ENCODE data around the gene NLE1. TPM values are rescaled to one million over a fixed set of nuclear protein-coding genes. Genes with fewer than 3 reads are reported as not detected.
"Not testable (repeated sequence)": the region's sequence is repeated elsewhere in the genome, so short reads cannot be mapped to it uniquely, and the experiment has no call there.

NLE1 gene
- total and polyA plus RNA-seq, 2 of the 8 experiments (the other 6 are each of a cell fraction or from before 2014, with no cell fraction given), result 50.4 to 51.5 TPM

- H2BK12ac ChIP-seq (ENCODE audit: low read depth, low read length); FAIRE-seq; H2BK120ac ChIP-seq (replicated peaks; ENCODE audit: low read depth, low read length); H3K56ac ChIP-seq (replicated peaks; ENCODE audit: insufficient read length, low read depth, low read length); H2AFZ ChIP-seq (ENCODE audit: low read length); H3K9me3 ChIP-seq (ENCODE audit: insufficient read depth in 2 of 2, low read depth in 1 of 2, low read length in 1 of 2); H4K8ac ChIP-seq (ENCODE audit: extremely low read depth, insufficient read depth, low read length); H4K20me1 ChIP-seq (replicated peaks in 1 of 2; ENCODE audit: control insufficient read depth in 1 of 2, insufficient read depth in 2 of 2, low read length in 2 of 2); H3K18ac ChIP-seq (ENCODE audit: extremely low read depth, low read length); H2BK5ac ChIP-seq (ENCODE audit: low read depth, low read length); H2BK20ac ChIP-seq (ENCODE audit: low read length); H3K4me2 ChIP-seq (ENCODE audit: insufficient read depth in 1 of 2, low read depth in 2 of 2, low read length in 2 of 2); H3K79me1 ChIP-seq (ENCODE audit: low read depth, low read length); H3K4me1 ChIP-seq (replicated peaks in 1 of 4; ENCODE audit: control insufficient read depth in 3 of 4, insufficient read depth in 4 of 4, low read length in 3 of 4); H3K23ac ChIP-seq (ENCODE audit: insufficient read length); H4K91ac ChIP-seq (replicated peaks; ENCODE audit: insufficient read length, low read length); H3K27ac ChIP-seq (ENCODE audit: low read depth, low read length); H3K23me2 ChIP-seq (ENCODE audit: low read depth, low read length); H3K36me3 ChIP-seq (ENCODE audit: control insufficient read depth in 2 of 4, insufficient read depth in 4 of 4, low read length in 3 of 4); H2AK5ac ChIP-seq (ENCODE audit: low read depth, low read length); H3K79me2 ChIP-seq (ENCODE audit: control insufficient read depth in 1 of 2, insufficient read depth in 2 of 2, low read length in 2 of 2); H3K27me3 ChIP-seq (replicated peaks in 1 of 4; ENCODE audit: control insufficient read depth in 3 of 4, extremely low read depth in 1 of 4, insufficient read depth in 3 of 4, low read length in 3 of 4); H4K5ac ChIP-seq (ENCODE audit: insufficient read length, low read depth, low read length); H3K4ac ChIP-seq (replicated peaks; ENCODE audit: insufficient read length, low read depth, low read length); H3K14ac ChIP-seq (ENCODE audit: insufficient read length); H3K9ac ChIP-seq (replicated peaks in 1 of 4; ENCODE audit: extremely low read depth in 1 of 4, low read depth in 3 of 4, low read length in 3 of 4); DNase-seq (ENCODE audit: low read depth in 1 of 2, low spot score in 2 of 2); H3K4me3 ChIP-seq (ENCODE audit: extremely low read depth in 1 of 4, insufficient read depth in 2 of 4, low read depth in 3 of 4, low read length in 4 of 4); H2BK15ac ChIP-seq (ENCODE audit: low read length): not testable (repeated sequence)
- CTCF ChIA-PET (ENCODE audit: partially characterized antibody), result interaction anchor here (1.7 kb wide), 1 partner anchor 33 kb away, joined by 3 read pairs; no protein-coding TSS in a partner anchor
- WGBS, 2 experiments (ENCODE audit: extremely low coverage in 1 of 2, insufficient coverage in 1 of 2, insufficient read length in 1 of 2, insufficient replicate concordance in 2 of 2, low coverage in 1 of 2, low lambda C conversion rate in 2 of 2, missing lambda C conversion rate in 1 of 2), result 92% methylated on average over 29 of the region's 29 CpGs; no CpG with 5 or more reads in 1 of the 2 experiments
- POLR2A ChIA-PET (ENCODE audit: partially characterized antibody), result interaction anchor here (0.6 kb wide), 1 partner anchor 27 kb away, joined by 3 read pairs; no protein-coding TSS in a partner anchor
These were observed 9.0 kb upstream of the NLE1 start for GRCh38 chr17:35151080-35151479.
